Muscle of leg (tissue), 16 donors: ENCODE results near the gene DLGAP1. TPM values are rescaled to one million over a fixed set of nuclear protein-coding genes. Genes with fewer than 3 reads are reported as not detected.
"Not testable (repeated sequence)": the region's sequence is repeated elsewhere in the genome, so short reads cannot be mapped to it uniquely, and the experiment has no call there.

Experiments used
- DNase-seq: peaks from one replicate; pipeline ENCODE4 v3.0.0; 2013
- H3K27ac ChIP-seq: one replicate; pipeline ENCODE4 v1.5.1; 2013; ENCODE audit warnings: mild to moderate bottlenecking, low read length, control low read depth
- H3K27me3 ChIP-seq: one replicate; pipeline ENCODE4 v1.6.1; 2013; ENCODE audit warnings: low read length; ENCODE audit not compliant: control insufficient read depth, insufficient read depth
- H3K36me3 ChIP-seq: one replicate; pipeline ENCODE4 v1.6.1; 2013; ENCODE audit warnings: low read length; ENCODE audit not compliant: control insufficient read depth, insufficient read depth
- H3K4me1 ChIP-seq: one replicate; pipeline ENCODE4 v1.6.1; 2013; ENCODE audit warnings: low read length; ENCODE audit not compliant: control insufficient read depth, insufficient read depth
- H3K4me3 ChIP-seq: one replicate; pipeline ENCODE4 v1.5.1; 2013; ENCODE audit warnings: low read length, control low read depth
- H3K9me3 ChIP-seq: replicated peaks from 2 replicates; pipeline ENCODE4 v1.6.1; 2013; ENCODE audit warnings: low read depth, low read length; ENCODE audit not compliant: control insufficient read depth
- WGBS: methylation state at CpG from one replicate; pipeline ENCODE4 v1.1.5; 2013; ENCODE audit warnings: missing lambda C conversion rate; ENCODE audit not compliant: insufficient coverage; 5-methylcytosine and 5-hydroxymethylcytosine counted together
- long read RNA-seq, 11 donors: transcript quantifications; one replicate each; lab custom pipeline, GENCODE V29; 2026
- polyA plus RNA-seq, 8 donors: library from polyadenylated mRNA; unstranded; fragments of 120-200 nt; gene quantifications; one replicate each; pipeline versions ENCODE4 v1.2.1 to v1.2.3, GENCODE V29; 2013; ENCODE audit warnings: inconsistent platforms in 1 of 8, low replicate concordance in 1 of 8; ENCODE audit not compliant: insufficient read length in 8 of 8, insufficient read depth in 1 of 8
- total RNA-seq: library from RNA; stranded (reverse); fragments of 120-200 nt; gene quantifications from one replicate; pipeline ENCODE4 v1.2.4, GENCODE V29; 2013

The DLGAP1 gene
- total RNA-seq (2.8 TPM), polyA plus RNA-seq (1 to 10 TPM in 7 of 8 donors, under 1 TPM in 1; 0.87 to 3.1 (median 1.7) TPM)
- long read RNA-seq, donor 1, result 0 reads
- long read RNA-seq, donor 2, result 0 reads
- long read RNA-seq, donor 3, result 0 reads
- long read RNA-seq, donor 4, result 0 reads
- long read RNA-seq, donor 5, result 0 reads
- long read RNA-seq, donor 6, result 0 reads
- long read RNA-seq, donor 7, result 0 reads
- long read RNA-seq, donor 8, result 0 reads
- long read RNA-seq, donor 9, result 0 reads
- long read RNA-seq, donor 10, result 0 reads
- long read RNA-seq, donor 11, result 0 reads

DNA sequence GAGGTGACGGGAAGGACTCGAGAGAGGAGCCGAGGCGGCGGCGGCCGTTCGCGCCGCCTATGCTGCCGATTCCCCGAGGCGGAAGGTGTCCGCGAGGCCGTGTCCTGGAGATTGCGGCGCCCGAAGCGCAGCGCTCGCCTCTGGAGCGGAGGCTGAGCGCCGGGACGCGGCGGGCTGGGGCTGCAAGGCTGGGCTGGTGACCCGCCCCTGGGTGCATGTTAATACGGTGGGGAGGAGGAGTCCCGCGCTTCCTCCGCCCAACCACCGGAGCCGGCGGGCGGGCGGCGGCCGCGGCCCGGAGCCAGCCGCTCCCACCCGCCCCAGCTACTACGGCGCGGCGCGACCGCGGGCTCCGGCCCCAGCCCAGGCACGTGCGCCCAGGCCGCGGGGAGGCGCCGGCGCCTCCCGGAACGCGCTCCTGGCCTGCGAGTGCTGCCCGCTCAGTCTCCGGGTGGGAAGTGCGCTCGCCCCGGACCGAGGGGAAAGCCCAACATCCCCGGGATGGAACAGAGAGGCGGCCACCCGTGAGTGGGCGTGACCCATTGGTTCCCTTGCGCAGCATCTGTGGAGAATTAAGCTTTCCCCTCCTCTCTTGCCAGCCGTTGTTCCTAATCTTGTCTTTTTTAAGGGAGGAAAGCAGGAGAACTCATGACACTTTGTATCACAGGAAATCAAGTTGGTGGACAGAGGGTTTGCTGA is at the start of gene DLGAP1:
Gene DLGAP1 (minus strand): TSS at position 195 of the 699 bp plus-strand sequence.
- Histone ChIP-seq H3K36me3 (no peaks in the 10 kb centered on the region), H3K9me3 (no peaks in the 10 kb centered on the region), H3K27ac (no peak within 1 kb of the TSS), H3K27me3 (peaks cover 20% of the 10 kb centered on the region), H3K4me3 (peak within 1 kb of the TSS; percentile 56), H3K4me1 (peaks cover 17% of the 10 kb centered on the region)
- peak; percentile 87 for DNase-seq
- WGBS, result under 1% methylated on average over 70 of the region's 75 CpGs

DNA sequence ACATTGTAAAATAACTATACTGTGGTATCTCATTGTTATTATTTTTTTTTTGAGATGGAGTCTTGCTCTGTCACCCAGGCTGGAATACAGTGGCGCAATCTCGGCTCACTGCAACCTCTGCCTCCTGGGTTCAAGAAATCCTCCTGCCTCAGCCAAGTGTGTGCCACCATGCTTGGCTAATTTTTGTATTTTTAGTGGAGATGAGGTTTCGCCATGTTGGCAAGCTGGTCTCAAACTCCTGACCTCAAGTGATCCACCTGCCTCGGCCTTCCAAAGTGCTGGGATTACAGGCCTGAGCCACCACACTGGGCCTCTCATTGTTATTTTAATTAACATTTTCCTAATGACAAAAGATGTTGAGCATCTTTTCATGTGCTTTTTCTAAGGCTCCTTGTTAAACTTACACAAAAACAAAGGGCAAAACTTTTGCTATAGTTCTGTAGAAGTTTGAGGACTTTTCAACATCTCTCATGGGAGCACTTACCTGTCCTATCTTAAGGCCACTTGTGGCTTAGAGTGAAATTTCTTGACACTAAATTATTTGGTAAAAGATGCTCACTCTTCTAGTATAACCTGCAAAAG is 39.7 kb upstream of the DLGAP1 start:
- not testable (repeated sequence) for H3K4me3 ChIP-seq, DNase-seq, H3K9me3 ChIP-seq, H3K27ac ChIP-seq, H3K4me1 ChIP-seq, H3K36me3 ChIP-seq, H3K27me3 ChIP-seq
- WGBS, result no CpG with 5 or more reads among the region's 4 CpGs

DNA sequence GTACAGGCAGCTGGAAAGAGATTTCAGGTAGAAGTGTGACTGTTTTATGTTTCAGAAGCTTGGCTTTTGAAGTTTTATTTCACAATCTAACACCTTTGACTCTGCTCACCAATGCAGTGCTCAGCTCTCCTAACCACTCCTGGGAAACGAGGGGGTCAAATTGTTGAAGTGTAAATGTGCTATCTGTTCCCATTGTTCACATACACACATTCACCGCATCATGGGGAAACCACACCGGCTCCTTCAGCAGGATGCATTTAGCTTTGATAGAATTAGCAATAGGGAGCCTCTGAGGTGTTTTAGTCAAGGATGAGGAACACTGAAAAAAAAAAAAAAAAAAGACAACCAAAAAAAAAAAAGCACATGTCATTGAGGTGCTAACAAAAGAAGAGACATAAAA is 13.4 kb upstream of the DLGAP1 start:
- no peaks in the 10 kb centered on the region for H3K4me1 ChIP-seq
- no peak for DNase-seq
- no peaks in the 10 kb centered on the region for H3K36me3 ChIP-seq
- WGBS, result no CpG with 5 or more reads among the region's 3 CpGs
- no peaks in the 10 kb centered on the region for H3K27me3 ChIP-seq
- no peaks in the 10 kb centered on the region for H3K9me3 ChIP-seq
- no peak overlapping the region for H3K4me3 ChIP-seq
- H3K27ac ChIP-seq, result no peak overlapping the region

DNA sequence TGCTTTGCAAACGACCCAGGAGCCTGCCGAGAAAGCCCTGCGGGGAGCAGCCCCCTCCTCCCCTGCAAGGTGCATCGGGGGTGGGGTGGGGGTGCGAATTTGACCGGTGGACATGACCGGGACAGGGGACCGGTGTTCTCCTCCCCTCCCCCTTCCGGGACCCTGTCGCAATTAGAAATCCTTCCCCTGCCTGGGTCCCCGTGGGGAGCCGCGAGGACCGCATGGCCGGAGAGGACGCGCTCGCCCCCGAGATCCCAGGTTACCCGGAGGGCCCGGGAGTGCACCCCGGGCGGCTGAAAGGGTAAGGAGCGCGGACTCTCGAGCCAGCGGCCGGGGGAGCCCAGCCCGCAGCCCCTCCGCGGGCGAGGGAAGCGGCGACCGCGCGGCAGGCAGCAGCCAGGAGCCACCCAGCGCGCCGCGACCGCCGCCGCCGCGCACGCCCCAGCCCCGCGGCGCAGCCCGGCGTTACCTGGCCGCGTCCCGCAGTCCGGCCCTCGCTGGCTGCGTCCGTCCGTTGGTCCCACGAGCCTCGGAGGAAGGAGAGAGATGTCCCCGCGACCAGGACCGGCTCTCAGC is 482 bp downstream of the DLGAP1 start:
- peaks cover 20% of the 10 kb centered on the region for H3K27me3 ChIP-seq
- H3K4me3 ChIP-seq, result peak overlapping the region; percentile 56
- H3K36me3 ChIP-seq, result no peaks in the 10 kb centered on the region
- H3K27ac ChIP-seq, result no peak overlapping the region
- no peaks in the 10 kb centered on the region for H3K9me3 ChIP-seq
- H3K4me1 ChIP-seq, result peaks cover 17% of the 10 kb centered on the region
- under 1% methylated on average over 59 of the region's 65 CpGs for WGBS
- no peak for DNase-seq

DNA sequence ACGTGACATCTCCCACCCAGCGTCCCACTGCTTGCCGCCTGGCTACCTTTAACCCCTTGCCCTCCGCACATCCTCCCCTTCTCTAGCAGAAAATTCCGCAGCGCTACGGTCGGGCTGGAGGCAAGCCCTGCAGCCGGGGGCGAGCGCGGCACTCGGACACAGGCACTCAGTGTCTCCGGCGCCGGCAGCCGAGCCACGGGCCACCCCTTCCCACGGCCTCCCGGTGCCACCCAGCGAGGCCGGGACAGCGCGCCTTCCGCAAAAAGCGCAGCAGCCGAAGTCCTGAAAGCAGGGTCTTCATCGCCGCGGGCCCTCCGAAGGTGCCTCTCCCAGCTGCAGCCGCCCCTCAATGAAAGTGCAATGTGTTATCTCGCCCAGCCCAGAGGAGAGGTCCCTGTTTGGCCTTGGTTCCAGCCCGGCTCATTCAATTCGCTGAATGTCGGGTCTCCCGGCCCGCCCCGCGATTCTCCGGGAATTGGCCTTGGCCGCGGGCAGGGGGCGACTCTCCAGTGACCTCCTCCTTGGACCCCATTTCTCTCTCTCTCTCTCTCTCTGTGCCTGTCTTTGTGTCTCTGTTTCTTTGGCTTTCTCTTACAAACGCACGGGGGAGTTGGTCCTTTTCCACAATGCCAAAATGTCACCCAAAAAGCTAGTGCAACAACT is 1.1 kb downstream of the DLGAP1 start:
- peaks cover 17% of the 10 kb centered on the region for H3K4me1 ChIP-seq
- H3K27ac ChIP-seq, result no peak overlapping the region
- peaks cover 20% of the 10 kb centered on the region for H3K27me3 ChIP-seq
- H3K36me3 ChIP-seq, result no peaks in the 10 kb centered on the region
- H3K9me3 ChIP-seq, result no peaks in the 10 kb centered on the region
- WGBS, result under 1% methylated on average over 45 of the region's 46 CpGs
- peak overlapping the region; percentile 56 for H3K4me3 ChIP-seq
- peak; percentile 13 for DNase-seq

DNA sequence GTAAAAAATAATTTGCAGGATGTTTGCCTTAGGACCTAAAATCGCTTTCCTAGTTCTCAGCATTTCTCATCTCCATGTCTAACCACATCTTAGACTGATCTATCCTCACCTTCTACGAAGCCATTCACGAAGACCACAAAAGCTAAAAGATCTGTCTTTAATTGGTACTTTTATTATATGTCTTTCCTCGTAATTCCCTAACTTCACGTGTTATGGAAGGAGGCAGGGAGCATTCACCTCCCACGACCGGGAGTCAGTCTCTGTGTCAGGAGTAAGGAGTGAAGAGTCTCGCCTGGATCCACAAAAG is 1.6 kb downstream of the DLGAP1 start:
- no peak overlapping the region for H3K27ac ChIP-seq
- H3K4me1 ChIP-seq, result peaks cover 17% of the 10 kb centered on the region
- H3K27me3 ChIP-seq, result peaks cover 20% of the 10 kb centered on the region
- WGBS, result 0% methylated on average over 1 of the region's 8 CpGs
- H3K4me3 ChIP-seq, result peak overlapping the region; percentile 56
- no peaks in the 10 kb centered on the region for H3K9me3 ChIP-seq
- no peaks in the 10 kb centered on the region for H3K36me3 ChIP-seq
- no peak for DNase-seq

DNA sequence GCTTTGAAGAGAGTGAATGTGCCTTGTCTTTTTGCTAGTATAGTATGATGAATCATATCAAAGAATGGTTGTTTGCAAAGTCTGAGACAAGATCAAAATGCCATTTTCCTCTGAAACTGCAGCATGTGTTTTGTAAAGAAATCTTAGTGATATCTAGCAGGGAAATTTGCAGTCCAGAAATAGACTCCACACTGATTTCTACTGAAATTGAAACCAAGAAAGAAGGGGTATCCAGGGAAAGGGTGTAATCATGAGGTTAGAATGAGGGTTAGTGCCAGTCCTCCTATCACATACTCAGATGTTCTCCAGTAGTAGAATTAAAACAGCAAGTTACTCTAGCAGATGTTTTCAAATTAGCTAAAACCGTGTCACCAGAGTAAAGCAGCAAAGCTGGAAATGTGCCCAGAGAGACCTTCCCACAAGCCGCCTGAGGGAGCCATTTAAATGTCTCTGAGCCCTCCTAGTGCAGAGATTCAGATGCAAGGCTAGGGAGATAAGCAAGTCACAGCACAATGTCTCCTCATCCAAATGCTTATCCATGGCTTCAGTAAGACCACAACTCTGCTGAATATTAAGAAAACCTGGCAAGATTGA is 4.9 kb downstream of the DLGAP1 start:
- peak; percentile 50 for DNase-seq

DNA sequence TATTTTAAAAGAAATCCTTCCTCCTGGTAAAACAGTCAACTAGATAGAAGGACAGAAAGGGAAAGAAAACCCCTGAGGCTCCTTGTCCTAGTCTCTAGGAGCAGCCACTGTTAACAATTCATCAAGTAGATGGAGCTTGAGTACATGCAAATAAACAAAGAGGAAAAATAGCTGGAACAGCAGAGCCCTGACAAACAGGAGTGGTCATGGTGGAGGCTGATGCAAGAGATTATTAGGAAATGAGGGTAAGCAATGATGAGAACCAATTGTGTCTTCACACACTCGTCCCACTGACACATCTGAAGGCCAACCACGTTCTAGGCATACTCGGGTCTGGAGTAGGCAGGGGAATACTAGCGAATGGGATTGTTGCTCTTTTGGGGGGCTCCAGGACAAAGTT is 9.2 kb downstream of the DLGAP1 start:
- Histone ChIP-seq H3K4me3 (no peak overlapping the region), H3K36me3 (no peaks in the 10 kb centered on the region), H3K27me3 (no peaks in the 10 kb centered on the region), H3K9me3 (no peaks in the 10 kb centered on the region), H3K27ac (no peak overlapping the region), H3K4me1 (no peaks in the 10 kb centered on the region)
- no peak for DNase-seq
- WGBS, result 83% methylated on average over 3 of the region's 4 CpGs

More for the DNA sequence above, 4.9 kb downstream of the DLGAP1 start:
- no peak overlapping the region for H3K4me3 ChIP-seq
- H3K27me3 ChIP-seq, result peaks cover 12% of the 10 kb centered on the region
- H3K4me1 ChIP-seq, result peaks cover 11% of the 10 kb centered on the region
- H3K27ac ChIP-seq, result no peak overlapping the region
- no peaks in the 10 kb centered on the region for H3K36me3 ChIP-seq
- WGBS, result no CpG with 5 or more reads among the region's 2 CpGs
- no peaks in the 10 kb centered on the region for H3K9me3 ChIP-seq

DNA sequence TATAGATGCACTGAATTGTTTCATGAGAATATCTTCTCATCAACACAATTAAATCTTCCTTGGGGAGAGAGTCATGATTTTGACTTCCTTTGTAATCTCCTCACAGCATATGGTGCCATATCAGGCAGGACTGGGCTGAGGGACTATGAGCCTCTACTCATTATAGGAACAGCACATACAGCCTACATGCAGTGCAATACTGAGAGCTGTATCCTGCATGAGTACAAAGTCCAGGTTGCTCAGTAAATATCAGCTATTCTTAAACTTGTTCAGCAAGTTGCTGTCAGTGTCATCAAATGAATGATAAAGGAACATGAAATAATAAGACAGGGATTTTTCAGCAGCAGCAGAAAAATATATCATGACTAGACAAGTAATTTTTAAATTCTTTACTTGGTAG is 10.8 kb downstream of the DLGAP1 start:
- Histone ChIP-seq H3K4me1 (no peaks in the 10 kb centered on the region), H3K27me3 (no peaks in the 10 kb centered on the region), H3K27ac (no peak overlapping the region), H3K9me3 (no peaks in the 10 kb centered on the region), H3K4me3 (no peak overlapping the region), H3K36me3 (no peaks in the 10 kb centered on the region)
- DNase-seq, result no peak

DNA sequence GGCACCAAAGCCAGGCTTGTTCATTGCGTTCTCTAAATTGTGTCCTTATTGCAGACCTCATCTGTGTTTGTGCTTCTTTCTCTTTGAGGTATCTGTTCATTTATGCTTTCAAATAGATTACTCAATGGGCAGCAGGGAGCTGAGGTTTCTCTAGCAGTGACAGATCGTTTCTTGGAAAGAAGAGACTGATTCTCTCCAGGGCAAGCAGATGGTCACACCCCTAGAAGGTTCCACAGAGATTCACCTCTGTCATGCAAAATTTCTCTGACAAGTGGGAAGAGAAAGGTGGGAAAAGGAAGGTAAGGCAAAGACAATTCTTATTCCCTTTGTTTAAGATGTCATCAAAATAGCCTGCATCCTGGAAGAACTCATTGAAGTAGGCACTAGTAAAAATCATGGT is 14.0 kb downstream of the DLGAP1 start:
- H3K4me1 ChIP-seq, result no peaks in the 10 kb centered on the region
- no CpG with 5 or more reads among the region's 2 CpGs for WGBS
- H3K36me3 ChIP-seq, result no peaks in the 10 kb centered on the region
- H3K4me3 ChIP-seq, result no peak overlapping the region
- no peaks in the 10 kb centered on the region for H3K9me3 ChIP-seq
- no peak overlapping the region for H3K27ac ChIP-seq
- H3K27me3 ChIP-seq, result no peaks in the 10 kb centered on the region
- DNase-seq, result no peak
